HCT116 (cell line): ENCODE data around the gene IGSF9B.

ENCODE experiments used
- ATF3 ChIP-seq: IDR thresholded peaks from 2 replicates; pipeline ENCODE4 v1.6.1; 2012
- CBX3 ChIP-seq: IDR thresholded peaks from 2 replicates; pipeline ENCODE4 v1.6.1; 2012; ENCODE audit warnings: low read depth
- CEBPB ChIP-seq: IDR thresholded peaks from 2 replicates; pipeline ENCODE4 v1.6.1; 2012; ENCODE audit warnings: low read depth
- CTCF ChIP-seq, 3 experiments: fragments of 200-600 bp in 1 of 3; sonication (generic) in 1 of 3; IDR thresholded peaks in 2 of 3; conservative IDR thresholded peaks in 1 of 3; 2 replicates each; pipeline ENCODE4 v1.5.1; 2012 to 2017; ENCODE audit warnings: low read depth in 2 of 3, low read length in 2 of 3, antibody characterized with exemption in 1 of 3, borderline replicate concordance in 1 of 3, control low read depth in 1 of 3, mild to moderate bottlenecking in 1 of 3, mixed read lengths in 1 of 3, mixed run types in 1 of 3, moderate library complexity in 1 of 3; ENCODE audit not compliant: insufficient read depth in 1 of 3
- EZH2 ChIP-seq: fragments of 200-600 bp; sonication (generic); IDR thresholded peaks from 2 replicates; pipeline ENCODE4 v1.6.1; 2017; ENCODE audit warnings: antibody characterized with exemption, mixed run types
- POLR2A ChIP-seq: IDR thresholded peaks from 2 replicates; pipeline ENCODE4 v1.7.0; 2011; ENCODE audit warnings: borderline replicate concordance; ENCODE audit not compliant: insufficient read depth, insufficient read length; ENCODE audit errors: extremely low read depth
- REST ChIP-seq: IDR thresholded peaks from 2 replicates; pipeline ENCODE4 v1.6.1; 2012; ENCODE audit warnings: low read depth
- SIN3A ChIP-seq: IDR thresholded peaks from 2 replicates; pipeline ENCODE4 v1.6.1; 2012; ENCODE audit warnings: low read depth
- SP1 ChIP-seq: IDR thresholded peaks from 2 replicates; pipeline ENCODE4 v1.6.1; 2012; ENCODE audit warnings: low read depth
- TCF7L2 ChIP-seq: IDR thresholded peaks from 2 replicates; pipeline ENCODE4 v1.7.0; 2011; ENCODE audit warnings: borderline replicate concordance, inconsistent platforms; ENCODE audit not compliant: insufficient read depth, insufficient read length; ENCODE audit errors: extremely low read depth

- no peak for TF ChIP-seq SIN3A
- TF ChIP-seq POLR2A, result no peak
- TF ChIP-seq CEBPB, result no peak
- TF ChIP-seq EZH2, result no peak
- TF ChIP-seq CTCF (IDR thresholded peaks at IDR 0.05 in 2 of 3, conservative IDR thresholded peaks at IDR 0.05 in 1 of 3; ENCODE audit: borderline replicate concordance in 1 of 3, insufficient read depth in 1 of 3, low read depth in 2 of 3, low read length in 2 of 3), result no peak
- no peak for TF ChIP-seq ATF3
- TF ChIP-seq CBX3, result no peak
- TF ChIP-seq REST, result no peak
- TF ChIP-seq TCF7L2, result no peak
- TF ChIP-seq SP1, result no peak
Observed at GRCh38 chr11:133990501-133990900, 33.7 kb upstream of the IGSF9B start.
